Spleen (tissue), 11 donors: ENCODE measurements around the gene ERBB3. TPM values are rescaled to one million over a fixed set of nuclear protein-coding genes. Genes with fewer than 3 reads are reported as not detected.
A peak's percentile ranks its signal among the peaks of the same experiment; 100 is the strongest.

Source experiments
- DNase-seq: peaks from one replicate; pipeline ENCODE4 v3.0.0-alpha.2; 2020
- H3K27ac ChIP-seq, 8 donors: fragments of 200-600 bp; sonication (generic) in 7 of 8; 1 replicate in 4 of 8; 2 replicates in 4 of 8; pipeline versions ENCODE4 v1.5.0 to v1.8.0; 2016 to 2021; ENCODE audit warnings: inconsistent platforms in 4 of 8, mild to moderate bottlenecking in 4 of 8, moderate library complexity in 1 of 8
- H3K27me3 ChIP-seq, 7 donors: fragments of 200-600 bp; sonication (generic) in 6 of 7; replicated peaks in 1 of 7; 1 replicate in 4 of 7; 2 replicates in 3 of 7; pipeline versions ENCODE4 v1.5.0 to v1.8.0; 2016 to 2021; ENCODE audit warnings: inconsistent platforms in 3 of 7, mild to moderate bottlenecking in 1 of 7
- H3K36me3 ChIP-seq, 6 donors: fragments of 200-600 bp; sonication (generic) in 5 of 6; 1 replicate in 4 of 6; 2 replicates in 2 of 6; pipeline versions ENCODE4 v1.5.0 to v1.8.0; 2016 to 2021; ENCODE audit warnings: inconsistent platforms in 2 of 6
- H3K4me1 ChIP-seq, 6 donors: fragments of 200-600 bp; sonication (generic) in 5 of 6; 1 replicate in 3 of 6; 2 replicates in 3 of 6; pipeline versions ENCODE4 v1.5.0 to v1.8.0; 2016 to 2021; ENCODE audit warnings: inconsistent platforms in 3 of 6
- H3K4me3 ChIP-seq, 8 donors: fragments of 200-600 bp; sonication (generic) in 7 of 8; 1 replicate in 4 of 8; 2 replicates in 4 of 8; pipeline versions ENCODE4 v1.5.0 to v1.8.0; 2016 to 2021; ENCODE audit warnings: inconsistent platforms in 4 of 8, mild to moderate bottlenecking in 4 of 8, moderate library complexity in 2 of 8
- H3K9me3 ChIP-seq, 8 donors: fragments of 200-600 bp; sonication (generic) in 7 of 8; 1 replicate in 4 of 8; 2 replicates in 4 of 8; pipeline versions ENCODE4 v1.5.0 to v1.8.0; 2016 to 2021; ENCODE audit warnings: inconsistent platforms in 4 of 8
- CTCF ChIP-seq, 11 experiments: fragments of 200-600 bp in 7 of 11; fragments of 450-650 bp in 4 of 11; sonication (generic) in 4 of 11; IDR thresholded peaks in 8 of 11; conservative IDR thresholded peaks in 3 of 11; 1 replicate in 7 of 11; 2 replicates in 4 of 11; pipeline versions ENCODE4 v1.4.0 to v1.8.0; 2016 to 2021; ENCODE audit warnings: antibody characterized with exemption in 11 of 11, inconsistent platforms in 4 of 11, mild to moderate bottlenecking in 1 of 11
- POLR2A ChIP-seq, 3 donors: fragments of 450-650 bp; IDR thresholded peaks; one replicate each; pipeline ENCODE4 v1.5.1; 2017; ENCODE audit warnings: antibody characterized with exemption in 3 of 3, mild to moderate bottlenecking in 1 of 3
- POLR2AphosphoS5 ChIP-seq, 3 donors: sonication (generic); formaldehyde crosslinking; IDR thresholded peaks; one replicate each; pipeline ENCODE4 v1.5.1; 2017; ENCODE audit warnings: antibody characterized with exemption in 3 of 3
- WGBS, 5 donors: extraction: QIAGEN DNeasy Blood & Tissue Kit in 3 of 5; methylation state at CpG; one replicate each; pipeline versions ENCODE4 v1.1.5 to v1.1.7; 2013 to 2018; 5-methylcytosine and 5-hydroxymethylcytosine counted together
- intact Hi-C: fragments of 100-400 bp; cut with DNase I; formaldehyde crosslinking; loops from one replicate; pipeline ENCODE4 v1.15.0; 2023; ENCODE audit warnings: low total_unique reads
- polyA plus RNA-seq, 3 donors: library from polyadenylated mRNA; stranded (reverse); fragments of 200-250 nt; gene quantifications; one replicate each; pipeline ENCODE4 v1.2.1, GENCODE V29; 2013
- total RNA-seq, 7 donors: library from RNA; depleted of rRNA in 3 of 7; stranded (reverse); fragments of >200 nt in 3 of 7; fragmentation: NEBNext Ultra II Directional in 4 of 7; extraction: Animal tissue kit (Norgen Biotek cat#: 25700) in 4 of 7; gene quantifications; one replicate each; pipeline versions ENCODE4 v1.1.0 to v1.2.1, GENCODE V29; 2016 to 2021
- donor health status: healthy with polysubstance abuse.
- donor health status: DM: no; HTN: no; CAD: no; lungs with moderate emphysema.
- donor health status: DM: no; HTN: no; CAD: no.
- donor health status: Bipolar disorder and iron deficiency.
- donor health status: healthy.
- donor health status: DM: no; HTN: no; CAD: no.
- donor health status: DM: yes; HTN: yes; CAD: no.

ERBB3 gene
- total and polyA plus RNA-seq, 10 donors = 0.17 to 2.0 (median 0.63) TPM; not detected in 3

DNA sequence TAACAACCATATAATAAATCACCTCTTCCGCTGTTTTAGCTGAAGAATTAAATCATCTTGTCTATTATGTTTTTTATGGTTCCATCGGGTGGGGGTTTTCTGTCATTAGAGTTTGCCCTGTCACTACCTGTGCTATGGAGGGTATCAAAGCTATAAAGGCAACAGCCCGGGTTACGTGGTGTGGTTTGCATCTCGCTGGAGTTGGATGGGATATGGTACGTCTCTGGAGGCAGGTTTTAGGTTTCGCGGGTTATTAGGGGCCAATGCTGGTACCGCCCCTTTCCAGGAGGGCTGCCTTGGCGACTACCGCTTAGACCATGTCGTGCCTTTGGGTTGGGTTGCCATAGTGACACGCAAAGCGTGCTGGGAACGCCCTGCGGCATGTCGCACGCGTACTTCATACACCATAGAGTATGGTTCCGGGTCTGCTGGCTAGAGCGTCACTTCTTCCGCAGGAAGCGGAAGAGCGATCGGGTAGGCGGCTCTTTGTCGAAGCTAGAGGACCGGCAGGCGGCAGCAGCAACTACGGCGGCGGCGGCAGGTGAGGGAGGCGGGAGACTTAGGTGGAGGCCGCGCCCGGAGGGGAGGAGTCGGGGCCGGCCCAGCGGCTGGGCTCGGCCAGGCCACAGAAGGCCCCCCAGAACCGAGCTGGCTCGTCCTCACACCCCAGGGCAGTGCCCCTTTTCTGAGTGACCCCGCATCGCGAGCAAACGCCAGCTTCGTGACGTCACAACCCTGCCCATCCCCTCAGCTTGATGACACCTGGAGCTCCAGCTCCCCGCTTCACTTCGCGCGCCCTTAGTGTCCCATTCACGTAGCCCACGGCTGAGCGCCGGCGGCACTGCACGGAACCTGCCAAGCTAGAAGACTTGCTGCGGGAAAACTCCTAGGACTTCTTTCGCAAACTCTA is 38.1 kb downstream of the ERBB3 start, which contains the start of gene ZC3H10:
Gene ZC3H10 (plus strand): TSS at position 489 of the 910 bp plus-strand sequence. CDS start 2,297 bp downstream, outside the sequence.
- Histone ChIP-seq H3K27ac (peak within 1 kb of the TSS; percentile 91 to 98 (median 95)), H3K9me3 (no peaks in the 10 kb centered on the region), H3K27me3 (no peaks in the 10 kb centered on the region), H3K4me3 (peak within 1 kb of the TSS; percentile 56 to 80 (median 74)), H3K4me1 (peaks cover 15 to 70% (median 41%) of the 10 kb centered on the region in 6 donors), H3K36me3 (peaks cover 0 to 50% (median 27%) of the 10 kb centered on the region in 6 donors)
- TF ChIP-seq POLR2AphosphoS5 (IDR thresholded peaks at IDR 0.05) (peak; percentile 98), CTCF (IDR thresholded peaks at IDR 0.05 in 8 of 11, conservative IDR thresholded peaks at IDR 0.05 in 3 of 11) (peak; percentile 48 to 81 (median 69)), POLR2A (IDR thresholded peaks at IDR 0.05) (peak in 2 of 3 donors; percentile 37 to 84)
- peak; percentile 100 for DNase-seq
- WGBS, 5 donors = 0 to 1% (median 1%) methylated on average over 54 to 61 of the region's 61 CpGs
- intact Hi-C loops = no loop called here

DNA sequence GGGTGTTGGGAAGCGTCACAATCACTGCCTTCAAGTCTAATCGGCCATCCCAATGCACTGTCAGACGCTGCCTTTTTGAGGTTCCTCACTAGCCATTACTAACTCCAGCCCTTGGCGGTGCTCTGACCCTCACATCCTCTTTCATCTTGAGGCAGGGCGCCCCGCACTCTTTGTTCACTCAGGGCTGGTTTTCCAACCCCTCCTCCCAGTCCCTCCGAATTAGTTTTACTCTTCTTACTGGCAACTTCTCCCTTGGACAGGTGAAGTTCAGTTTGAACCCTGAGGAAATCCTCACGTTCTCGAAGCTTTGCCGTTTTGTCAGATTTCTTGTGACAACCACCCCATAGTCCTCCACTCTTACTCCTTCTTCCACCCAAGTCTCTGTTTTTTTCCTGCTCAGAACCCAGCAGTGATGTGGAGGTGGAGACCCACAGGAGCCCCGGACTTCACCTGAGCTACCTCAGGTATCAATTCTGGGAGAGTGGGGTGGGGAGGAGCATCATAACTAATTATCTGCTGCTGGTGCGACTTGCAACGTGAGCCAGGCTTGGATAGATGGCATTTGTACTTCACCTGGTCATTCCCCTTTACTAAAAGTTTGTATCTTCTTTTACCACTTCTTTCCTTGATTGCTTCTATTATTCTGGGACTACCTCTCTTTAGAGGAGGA is 38.9 kb downstream of the ERBB3 start:
- no peaks in the 10 kb centered on the region for H3K27me3 ChIP-seq
- H3K27ac ChIP-seq = peak overlapping the region; percentile 83 to 98 (median 94)
- H3K9me3 ChIP-seq = no peaks in the 10 kb centered on the region
- H3K4me3 ChIP-seq = peak overlapping the region; percentile 54 to 80 (median 70)
- intact Hi-C loops = no loop called here
- DNase-seq = no peak
- peaks cover 0 to 43% (median 20%) of the 10 kb centered on the region in 6 donors for H3K36me3 ChIP-seq
- 6 to 10% (median 8%) methylated on average over 13 of the region's 13 CpGs for WGBS, 5 donors
- TF ChIP-seq POLR2AphosphoS5 (IDR thresholded peaks at IDR 0.05) (no peak), CTCF (IDR thresholded peaks at IDR 0.05 in 8 of 11, conservative IDR thresholded peaks at IDR 0.05 in 3 of 11) (no peak), POLR2A (IDR thresholded peaks at IDR 0.05) (no peak)
- peaks cover 15 to 77% (median 43%) of the 10 kb centered on the region in 6 donors for H3K4me1 ChIP-seq

DNA sequence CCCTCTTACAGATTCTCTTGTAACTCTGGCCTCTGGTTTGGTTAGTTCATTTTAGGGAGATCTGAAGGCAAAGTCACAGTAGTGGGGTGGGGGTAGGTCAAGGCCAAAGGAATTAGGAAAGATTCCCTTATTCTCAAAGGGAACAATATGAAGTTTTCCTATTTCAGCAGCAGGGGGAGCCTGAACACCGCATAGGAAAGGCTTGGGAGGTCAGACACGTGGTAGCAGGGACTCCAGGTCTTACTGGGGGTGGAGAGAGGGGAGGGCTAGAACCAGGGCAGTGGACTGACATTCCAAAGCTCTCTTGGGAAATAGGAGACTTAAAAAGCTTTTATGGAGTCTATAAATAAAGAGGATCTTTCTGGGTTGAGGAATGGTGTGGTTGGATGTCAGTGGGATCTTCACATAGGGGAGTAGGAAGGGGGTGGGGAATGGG is 39.4 kb downstream of the ERBB3 start:
- H3K9me3 ChIP-seq = no peaks in the 10 kb centered on the region
- H3K4me1 ChIP-seq = peaks cover 15 to 83% (median 46%) of the 10 kb centered on the region in 6 donors
- DNase-seq = no peak
- intact Hi-C loops = no loop called here
- peaks cover 0 to 37% (median 20%) of the 10 kb centered on the region in 6 donors for H3K36me3 ChIP-seq
- TF ChIP-seq POLR2A (IDR thresholded peaks at IDR 0.05) = no peak
- peak in 1 of 3 donors; percentile 61 for TF ChIP-seq POLR2AphosphoS5 (IDR thresholded peaks at IDR 0.05)
- TF ChIP-seq CTCF (IDR thresholded peaks at IDR 0.05 in 8 of 11, conservative IDR thresholded peaks at IDR 0.05 in 3 of 11) = peak; percentile 57 to 92 (median 78)
- 0 to 1% (median 0%) methylated on average over 2 of the region's 2 CpGs for WGBS, 5 donors
- H3K27me3 ChIP-seq = no peaks in the 10 kb centered on the region
- H3K4me3 ChIP-seq = peak overlapping the region in 5 of 8 donors; percentile 67 to 80 (median 72)
- H3K27ac ChIP-seq = peak overlapping the region; percentile 53 to 98 (median 94)
